ENCODE data around the gene KANSL1.

GRCh38 chr17:46158323-46159296, 34.6 kb downstream of the KANSL1 start:
- TF ChIP-seq, protein P1, sequence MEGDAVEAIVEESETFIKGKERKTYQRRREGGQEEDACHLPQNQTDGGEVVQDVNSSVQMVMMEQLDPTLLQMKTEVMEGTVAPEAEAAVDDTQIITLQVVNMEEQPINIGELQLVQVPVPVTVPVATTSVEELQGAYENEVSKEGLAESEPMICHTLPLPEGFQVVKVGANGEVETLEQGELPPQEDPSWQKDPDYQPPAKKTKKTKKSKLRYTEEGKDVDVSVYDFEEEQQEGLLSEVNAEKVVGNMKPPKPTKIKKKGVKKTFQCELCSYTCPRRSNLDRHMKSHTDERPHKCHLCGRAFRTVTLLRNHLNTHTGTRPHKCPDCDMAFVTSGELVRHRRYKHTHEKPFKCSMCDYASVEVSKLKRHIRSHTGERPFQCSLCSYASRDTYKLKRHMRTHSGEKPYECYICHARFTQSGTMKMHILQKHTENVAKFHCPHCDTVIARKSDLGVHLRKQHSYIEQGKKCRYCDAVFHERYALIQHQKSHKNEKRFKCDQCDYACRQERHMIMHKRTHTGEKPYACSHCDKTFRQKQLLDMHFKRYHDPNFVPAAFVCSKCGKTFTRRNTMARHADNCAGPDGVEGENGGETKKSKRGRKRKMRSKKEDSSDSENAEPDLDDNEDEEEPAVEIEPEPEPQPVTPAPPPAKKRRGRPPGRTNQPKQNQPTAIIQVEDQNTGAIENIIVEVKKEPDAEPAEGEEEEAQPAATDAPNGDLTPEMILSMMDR (IDR thresholded peaks at IDR 0.05), result no peak
- TF ChIP-seq POLR2A (IDR thresholded peaks at IDR 0.05), result no peak
- no peak for TF ChIP-seq EP300 (IDR thresholded peaks at IDR 0.05)
